MM.1S (cell line): ENCODE measurements around the gene CNKSR3.

Source experiments
- DNase-seq: peaks from one replicate; pipeline ENCODE4 v3.0.0-alpha.2; 2015
- H2AFZ ChIP-seq: fragments of 300-600 bp; sonication (generic); 2 replicates; pipeline ENCODE4 v1.6.0; 2016; ENCODE audit warnings: antibody characterized with exemption, low read length
- H3F3A ChIP-seq: fragments of 300-600 bp; sonication (generic); 2 replicates; pipeline ENCODE4 v1.6.1; 2016; ENCODE audit warnings: mild to moderate bottlenecking, antibody characterized with exemption, low read length, moderate library complexity, mixed read lengths; ENCODE audit not compliant: insufficient read depth
- H3K27ac ChIP-seq: fragments of 300-600 bp; sonication (generic); 2 replicates; pipeline ENCODE4 v1.5.1; 2016; ENCODE audit warnings: mild to moderate bottlenecking, low read length
- H3K27me3 ChIP-seq: fragments of 300-600 bp; sonication (generic); replicated peaks from 2 replicates; pipeline ENCODE4 v1.6.0; 2016; ENCODE audit warnings: low read length; ENCODE audit not compliant: insufficient read depth
- H3K36me3 ChIP-seq: fragments of 300-600 bp; sonication (generic); replicated peaks from 2 replicates; pipeline ENCODE4 v1.6.1; 2016; ENCODE audit warnings: mild to moderate bottlenecking, low read length, mixed read lengths; ENCODE audit not compliant: insufficient read depth
- H3K4me1 ChIP-seq: fragments of 300-600 bp; sonication (generic); 2 replicates; pipeline ENCODE4 v1.6.1; 2016; ENCODE audit warnings: low read length, mixed read lengths
- H3K4me2 ChIP-seq: fragments of 300-600 bp; sonication (generic); 2 replicates; pipeline ENCODE4 v1.6.0; 2016; ENCODE audit warnings: low read depth, low read length
- H3K4me3 ChIP-seq: fragments of 300-600 bp; sonication (generic); 2 replicates; pipeline ENCODE4 v1.5.1; 2016; ENCODE audit warnings: low read length, mixed read lengths
- H3K79me2 ChIP-seq: fragments of 300-600 bp; sonication (generic); 2 replicates; pipeline ENCODE4 v1.6.1; 2016; ENCODE audit warnings: mixed run types, low read length, mixed read lengths
- H3K9ac ChIP-seq: fragments of 300-600 bp; sonication (generic); 2 replicates; pipeline ENCODE4 v1.6.1; 2016; ENCODE audit warnings: low read length, mixed read lengths
- H3K9me2 ChIP-seq: fragments of 300-600 bp; sonication (generic); replicated peaks from 2 replicates; pipeline ENCODE4 v1.6.1; 2016; ENCODE audit warnings: mild to moderate bottlenecking, low read length, mixed read lengths; ENCODE audit not compliant: insufficient read depth
- H3K9me3 ChIP-seq: fragments of 300-600 bp; sonication (generic); replicated peaks from 2 replicates; pipeline ENCODE4 v1.6.1; 2016; ENCODE audit warnings: mild to moderate bottlenecking, low read length, mixed read lengths; ENCODE audit not compliant: insufficient read depth
- H4K20me1 ChIP-seq: fragments of 300-600 bp; sonication (generic); 2 replicates; pipeline ENCODE4 v1.6.1; 2016; ENCODE audit warnings: mild to moderate bottlenecking, low read length, moderate library complexity, mixed read lengths; ENCODE audit not compliant: insufficient read depth
- EZH2 ChIP-seq: fragments of 300-600 bp; sonication (generic); optimal IDR thresholded peaks from 2 replicates; pipeline ENCODE3; 2017; ENCODE audit warnings: low read depth, mild to moderate bottlenecking, antibody characterized with exemption, low read length, mixed read lengths
- EZH2phosphoT487 ChIP-seq: fragments of 300-600 bp; sonication (generic); IDR thresholded peaks from 2 replicates; pipeline ENCODE4 v1.6.1; 2018; ENCODE audit warnings: antibody characterized with exemption, low read length
- TF ChIP-seq, protein P1 (sequence below): fragments of 300-600 bp; sonication (generic); IDR thresholded peaks from 2 replicates; pipeline ENCODE4 v1.5.1; 2016; ENCODE audit warnings: antibody characterized with exemption, low read length, mixed read lengths

CNKSR3 gene

DNA sequence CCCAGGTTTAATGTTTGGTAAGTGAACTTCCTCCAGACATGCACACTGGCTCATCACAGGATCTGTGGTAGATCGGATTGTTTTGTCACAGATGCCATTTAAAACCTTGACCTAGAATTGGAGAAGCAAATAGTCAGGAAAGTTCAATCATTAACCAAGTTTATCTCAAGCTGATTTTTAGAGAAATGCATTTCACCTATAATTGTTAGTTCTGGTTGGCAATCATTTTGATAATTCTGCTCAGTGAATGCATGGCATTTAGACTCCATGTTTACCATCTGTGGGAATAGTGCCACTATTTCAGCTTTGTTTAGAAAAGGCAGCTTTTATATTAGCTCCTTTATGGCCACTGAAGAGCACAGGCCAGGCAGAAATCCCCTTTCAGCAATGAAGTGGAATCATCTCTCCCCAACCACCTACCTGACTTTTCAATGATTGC lies 80.0 kb downstream of the CNKSR3 start:
- Histone ChIP-seq H3K27ac (no peak overlapping the region), H3K9ac (no peak overlapping the region), H3K79me2 (no peaks in the 10 kb centered on the region), H3K27me3 (no peaks in the 10 kb centered on the region), H3K4me1 (no peaks in the 10 kb centered on the region), H3K9me3 (no peaks in the 10 kb centered on the region), H4K20me1 (no peaks in the 10 kb centered on the region), H3K36me3 (no peaks in the 10 kb centered on the region), H3K9me2 (no peaks in the 10 kb centered on the region), H3F3A (no peaks in the 10 kb centered on the region), H3K4me3 (no peak overlapping the region), H3K4me2 (no peak overlapping the region), H2AFZ (no peak overlapping the region)
- no peak for DNase-seq
- TF ChIP-seq EZH2phosphoT487 (no peak), EZH2 (no peak)
- TF ChIP-seq, protein P1, sequence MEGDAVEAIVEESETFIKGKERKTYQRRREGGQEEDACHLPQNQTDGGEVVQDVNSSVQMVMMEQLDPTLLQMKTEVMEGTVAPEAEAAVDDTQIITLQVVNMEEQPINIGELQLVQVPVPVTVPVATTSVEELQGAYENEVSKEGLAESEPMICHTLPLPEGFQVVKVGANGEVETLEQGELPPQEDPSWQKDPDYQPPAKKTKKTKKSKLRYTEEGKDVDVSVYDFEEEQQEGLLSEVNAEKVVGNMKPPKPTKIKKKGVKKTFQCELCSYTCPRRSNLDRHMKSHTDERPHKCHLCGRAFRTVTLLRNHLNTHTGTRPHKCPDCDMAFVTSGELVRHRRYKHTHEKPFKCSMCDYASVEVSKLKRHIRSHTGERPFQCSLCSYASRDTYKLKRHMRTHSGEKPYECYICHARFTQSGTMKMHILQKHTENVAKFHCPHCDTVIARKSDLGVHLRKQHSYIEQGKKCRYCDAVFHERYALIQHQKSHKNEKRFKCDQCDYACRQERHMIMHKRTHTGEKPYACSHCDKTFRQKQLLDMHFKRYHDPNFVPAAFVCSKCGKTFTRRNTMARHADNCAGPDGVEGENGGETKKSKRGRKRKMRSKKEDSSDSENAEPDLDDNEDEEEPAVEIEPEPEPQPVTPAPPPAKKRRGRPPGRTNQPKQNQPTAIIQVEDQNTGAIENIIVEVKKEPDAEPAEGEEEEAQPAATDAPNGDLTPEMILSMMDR, result no peak

DNA sequence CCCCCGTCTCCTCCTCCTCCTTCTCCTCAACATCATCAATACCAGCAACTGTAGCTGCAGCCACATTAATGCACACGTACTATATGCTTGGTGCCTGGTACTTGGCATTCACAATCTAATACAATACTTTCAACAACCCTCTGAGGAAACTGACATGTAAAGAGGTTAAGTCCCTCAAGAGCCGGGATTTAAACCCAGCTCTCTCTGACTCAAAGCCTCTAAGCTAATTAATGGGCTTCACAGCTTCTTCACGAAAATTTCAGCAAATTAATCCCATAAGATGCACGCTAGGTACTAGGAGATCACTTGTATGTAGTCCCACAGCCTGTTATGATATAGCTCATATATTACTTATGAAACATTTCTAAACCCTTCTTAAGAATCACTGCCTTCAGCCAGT lies 80.8 kb downstream of the CNKSR3 start:
- no peaks in the 10 kb centered on the region for H3K4me1 ChIP-seq
- H3K4me3 ChIP-seq, result no peak overlapping the region
- no peaks in the 10 kb centered on the region for H3F3A ChIP-seq
- no peak overlapping the region for H3K27ac ChIP-seq
- no peak overlapping the region for H3K4me2 ChIP-seq
- H2AFZ ChIP-seq, result no peak overlapping the region
- no peaks in the 10 kb centered on the region for H3K79me2 ChIP-seq
- H3K27me3 ChIP-seq, result no peaks in the 10 kb centered on the region
- TF ChIP-seq EZH2phosphoT487, result no peak
- TF ChIP-seq, protein P1, result no peak
- no peak for TF ChIP-seq EZH2
- no peaks in the 10 kb centered on the region for H4K20me1 ChIP-seq
- no peaks in the 10 kb centered on the region for H3K9me2 ChIP-seq
- no peaks in the 10 kb centered on the region for H3K9me3 ChIP-seq
- DNase-seq, result no peak
- no peaks in the 10 kb centered on the region for H3K36me3 ChIP-seq
- no peak overlapping the region for H3K9ac ChIP-seq

DNA sequence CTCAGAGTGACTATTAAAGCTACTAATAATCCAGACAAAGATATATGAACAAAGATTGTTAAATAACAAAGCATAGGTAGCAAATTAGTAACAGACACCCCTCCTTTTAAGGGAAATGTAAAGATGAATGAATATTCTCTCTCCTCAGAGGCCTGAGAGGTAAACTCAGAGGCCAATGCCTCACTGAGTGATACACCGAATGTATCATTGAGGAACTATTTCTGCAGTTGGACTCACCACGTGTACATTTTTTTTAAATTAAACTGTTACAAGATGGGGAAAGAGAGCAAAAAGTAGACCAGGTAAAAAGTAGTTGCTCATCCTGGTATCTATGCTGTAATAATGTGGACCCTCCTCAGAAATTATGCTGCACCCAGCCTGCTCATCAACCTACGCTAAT lies 81.6 kb downstream of the CNKSR3 start:
- Histone ChIP-seq H3K9me2 (no peaks in the 10 kb centered on the region), H4K20me1 (no peaks in the 10 kb centered on the region), H3K27me3 (no peaks in the 10 kb centered on the region), H3K4me1 (no peaks in the 10 kb centered on the region), H3K9ac (no peak overlapping the region), H3K4me2 (no peak overlapping the region), H3K36me3 (no peaks in the 10 kb centered on the region), H3F3A (no peaks in the 10 kb centered on the region), H2AFZ (no peak overlapping the region), H3K4me3 (no peak overlapping the region), H3K79me2 (no peaks in the 10 kb centered on the region), H3K9me3 (no peaks in the 10 kb centered on the region), H3K27ac (no peak overlapping the region)
- TF ChIP-seq EZH2, result no peak
- no peak for TF ChIP-seq EZH2phosphoT487
- no peak for DNase-seq

DNA sequence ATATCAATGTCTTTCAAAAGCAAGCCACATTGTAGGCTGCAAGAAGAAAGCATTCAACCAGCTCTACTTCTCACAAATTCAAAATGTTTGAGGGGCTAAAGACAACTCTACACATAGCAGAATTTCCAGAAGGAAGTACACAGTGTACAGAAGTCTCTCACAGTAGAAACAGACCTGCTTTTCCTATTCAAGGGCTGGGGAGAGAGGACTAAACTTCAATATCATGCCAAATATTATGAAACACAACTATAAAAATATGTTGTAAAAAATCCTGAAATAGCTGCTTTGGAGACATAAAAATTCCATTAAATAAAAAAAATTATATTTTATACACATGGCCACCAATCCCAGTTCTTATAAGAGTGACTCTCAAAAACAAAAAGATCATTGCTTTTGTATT lies 83.0 kb downstream of the CNKSR3 start:
- Histone ChIP-seq H3K4me2 (no peak overlapping the region), H3K27ac (no peak overlapping the region), H3K27me3 (no peaks in the 10 kb centered on the region), H3K4me1 (no peaks in the 10 kb centered on the region), H2AFZ (no peak overlapping the region), H3K4me3 (no peak overlapping the region), H3K9me2 (no peaks in the 10 kb centered on the region), H3K9me3 (no peaks in the 10 kb centered on the region), H4K20me1 (no peaks in the 10 kb centered on the region), H3K9ac (no peak overlapping the region), H3K36me3 (no peaks in the 10 kb centered on the region), H3K79me2 (no peaks in the 10 kb centered on the region), H3F3A (no peaks in the 10 kb centered on the region)
- TF ChIP-seq EZH2, result no peak
- DNase-seq, result no peak
